Measurements from ENCODE around the gene HOXB9.

DNA sequence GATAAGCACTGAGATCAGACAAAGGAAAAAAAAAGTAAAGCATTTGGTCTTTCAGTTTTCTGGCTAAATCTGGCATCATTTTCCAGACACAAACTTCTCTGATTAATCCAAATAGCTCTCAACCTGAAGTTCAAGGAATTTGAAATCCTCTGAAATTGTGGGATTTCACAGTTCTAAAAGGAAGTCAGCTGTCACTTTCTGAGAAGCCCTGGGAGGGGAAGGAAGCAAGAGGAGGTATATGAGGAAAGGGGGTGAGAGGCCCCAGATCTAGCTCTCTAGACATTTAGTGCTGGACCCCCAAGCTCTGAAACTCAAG lies 17.5 kb upstream of the HOXB9 start:
- no peak for TF ChIP-seq ZNF232 (CRISPR knock-in tag; IDR thresholded peaks at IDR 0.05)
- TF ChIP-seq ZNF316 (IDR thresholded peaks at IDR 0.05), result no peak
- no peak for TF ChIP-seq CTCF (IDR thresholded peaks at IDR 0.05 in 2 of 3, conservative IDR thresholded peaks at IDR 0.05 in 1 of 3; ENCODE audit: insufficient read depth in 2 of 3, low read depth in 1 of 3, low read length in 3 of 3)
- no peak for TF ChIP-seq E2F1 (CRISPR knock-in tag; IDR thresholded peaks at IDR 0.05)
- no peak for TF ChIP-seq POLR2A (conservative IDR thresholded peaks at IDR 0.05)
- TF ChIP-seq TGIF2 (CRISPR knock-in tag; IDR thresholded peaks at IDR 0.05), result no peak
- no peak for TF ChIP-seq GATAD2B (IDR thresholded peaks at IDR 0.05; ENCODE audit: borderline replicate concordance)
- TF ChIP-seq ETS1 (conservative IDR thresholded peaks at IDR 0.05; ENCODE audit: control insufficient read depth, low read depth, low read length), result no peak
- no peak for TF ChIP-seq SMAD3 (CRISPR knock-in tag; conservative IDR thresholded peaks at IDR 0.05)
- TF ChIP-seq PHTF2 (CRISPR knock-in tag; IDR thresholded peaks at IDR 0.05), result no peak

Measured in K562 (cell line).